GM21367 (cell line): ENCODE results near the gene IGFBP1.
"Not testable (repeated sequence)": the region's sequence is repeated elsewhere in the genome, so short reads cannot be mapped to it uniquely, and the experiment has no call there.

Source experiments
- ATAC-seq: cut with Tn5 transposase; IDR thresholded peaks from one replicate; pipeline ENCODE4 v1.9.1; 2021; ENCODE audit not compliant: unreplicated experiment

IGFBP1 gene

GRCh38 chr7:45888185-45888992 lies at the start of gene IGFBP1:
Gene IGFBP1 (plus strand): TSS chr7:45888488. CDS start chr7:45888653, 165 bp downstream.
- ATAC-seq: no peak

- ATAC-seq: not testable (repeated sequence)
Observed at GRCh38 chr7:45838852-45839251, 49.4 kb upstream of the IGFBP1 start.

GRCh38 chr7:45841926-45842717 lies 46.2 kb upstream of the IGFBP1 start:
- not testable (repeated sequence) for ATAC-seq

- not testable (repeated sequence) for ATAC-seq
Observed at GRCh38 chr7:45846536-45846935, 41.8 kb upstream of the IGFBP1 start.

- not testable (repeated sequence) for ATAC-seq
Observed at GRCh38 chr7:45848734-45849133, 39.6 kb upstream of the IGFBP1 start.

GRCh38 chr7:45852984-45853383 lies 35.3 kb upstream of the IGFBP1 start:
- not testable (repeated sequence) for ATAC-seq

- not testable (repeated sequence) for ATAC-seq
Observed at GRCh38 chr7:45853491-45853890, 34.8 kb upstream of the IGFBP1 start.

- ATAC-seq: not testable (repeated sequence)
Observed at GRCh38 chr7:45855680-45856079, 32.6 kb upstream of the IGFBP1 start.

GRCh38 chr7:45856888-45857287 lies 31.4 kb upstream of the IGFBP1 start:
- ATAC-seq: not testable (repeated sequence)

- ATAC-seq: no peak
Observed at GRCh38 chr7:45863715-45864114, 24.6 kb upstream of the IGFBP1 start.

GRCh38 chr7:45865594-45866410 lies 22.5 kb upstream of the IGFBP1 start:
- ATAC-seq: no peak

- ATAC-seq: no peak
Observed at GRCh38 chr7:45867471-45867870, 20.8 kb upstream of the IGFBP1 start.

GRCh38 chr7:45869426-45869825 lies 18.9 kb upstream of the IGFBP1 start:
- ATAC-seq: no peak

GRCh38 chr7:45872116-45873034 lies 15.9 kb upstream of the IGFBP1 start:
- no peak for ATAC-seq

- ATAC-seq: no peak
Observed at GRCh38 chr7:45873035-45873354, 15.3 kb upstream of the IGFBP1 start, which contains the start of gene CCDC201. Gene CCDC201 (minus strand): TSS chr7:45873082. CDS start chr7:45873007, 75 bp downstream.

- ATAC-seq: no peak
Observed at GRCh38 chr7:45873355-45873754, 14.9 kb upstream of the IGFBP1 start.

GRCh38 chr7:45874408-45875131 lies 13.7 kb upstream of the IGFBP1 start:
- no peak for ATAC-seq

- no peak for ATAC-seq
Observed at GRCh38 chr7:45876519-45876918, 11.8 kb upstream of the IGFBP1 start.

GRCh38 chr7:45878457-45879144 lies 9.7 kb upstream of the IGFBP1 start:
- no peak for ATAC-seq
